GOT3 (cell line): ENCODE results near the gene LTB.
A peak's percentile ranks its signal among the peaks of the same experiment; 100 is the strongest.

Experiments used
- DNase-seq: peaks from one replicate; lab custom pipeline; 2025; ENCODE audit warnings: mixed read lengths; lab: John Stamatoyannopoulos, UW

LTB gene, protein sequence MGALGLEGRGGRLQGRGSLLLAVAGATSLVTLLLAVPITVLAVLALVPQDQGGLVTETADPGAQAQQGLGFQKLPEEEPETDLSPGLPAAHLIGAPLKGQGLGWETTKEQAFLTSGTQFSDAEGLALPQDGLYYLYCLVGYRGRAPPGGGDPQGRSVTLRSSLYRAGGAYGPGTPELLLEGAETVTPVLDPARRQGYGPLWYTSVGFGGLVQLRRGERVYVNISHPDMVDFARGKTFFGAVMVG

DNA sequence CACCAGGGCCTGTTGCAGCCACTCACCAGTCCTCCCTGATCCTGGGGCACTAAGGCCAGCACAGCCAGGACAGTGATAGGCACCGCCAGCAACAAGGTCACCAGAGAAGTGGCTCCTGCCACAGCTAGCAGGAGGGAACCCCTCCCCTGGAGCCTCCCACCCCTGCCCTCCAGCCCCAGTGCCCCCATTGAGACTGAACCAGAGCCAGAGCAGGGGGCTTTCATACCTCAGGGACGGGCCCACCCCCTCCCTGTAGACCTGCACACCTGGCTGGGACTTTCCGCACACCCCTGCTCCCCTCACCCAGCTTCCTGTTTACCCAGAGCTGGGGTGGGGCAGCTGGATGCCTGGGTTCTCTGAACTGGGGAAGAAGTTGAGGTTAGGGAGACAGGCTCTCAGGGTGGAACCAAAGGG lies at the start of gene LTB:
LTB (minus strand) TSS at position 195 of the 414 bp plus-strand sequence; CDS start at position 188, 7 bp downstream.
- no peak for DNase-seq

DNA sequence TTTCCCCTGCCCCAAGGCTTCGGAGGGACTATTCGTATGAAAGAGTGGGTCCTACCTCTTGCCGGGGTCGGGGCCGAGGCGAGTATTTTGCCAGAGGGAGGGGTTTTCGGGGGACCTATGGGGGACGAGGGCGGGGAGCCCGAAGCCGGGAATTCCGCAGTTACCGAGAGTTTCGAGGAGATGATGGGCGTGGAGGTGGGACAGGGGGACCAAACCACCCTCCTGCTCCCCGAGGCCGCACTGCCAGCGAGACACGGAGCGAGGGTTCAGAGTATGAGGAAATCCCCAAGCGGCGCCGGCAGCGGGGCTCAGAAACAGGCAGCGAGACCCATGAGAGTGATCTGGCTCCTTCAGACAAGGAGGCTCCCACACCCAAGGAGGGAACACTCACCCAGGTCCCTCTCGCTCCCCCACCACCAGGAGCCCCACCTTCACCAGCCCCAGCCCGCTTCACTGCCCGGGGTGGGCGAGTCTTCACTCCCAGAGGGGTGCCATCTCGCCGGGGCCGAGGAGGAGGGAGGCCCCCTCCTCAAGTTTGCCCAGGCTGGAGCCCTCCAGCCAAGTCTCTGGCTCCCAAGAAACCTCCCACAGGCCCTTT lies 49.6 kb upstream of the LTB start:
- DNase-seq, result no peak

- no peak for DNase-seq
Measured at GRCh38 chr6:31631209-31631608, 49.0 kb upstream of the LTB start.

DNA sequence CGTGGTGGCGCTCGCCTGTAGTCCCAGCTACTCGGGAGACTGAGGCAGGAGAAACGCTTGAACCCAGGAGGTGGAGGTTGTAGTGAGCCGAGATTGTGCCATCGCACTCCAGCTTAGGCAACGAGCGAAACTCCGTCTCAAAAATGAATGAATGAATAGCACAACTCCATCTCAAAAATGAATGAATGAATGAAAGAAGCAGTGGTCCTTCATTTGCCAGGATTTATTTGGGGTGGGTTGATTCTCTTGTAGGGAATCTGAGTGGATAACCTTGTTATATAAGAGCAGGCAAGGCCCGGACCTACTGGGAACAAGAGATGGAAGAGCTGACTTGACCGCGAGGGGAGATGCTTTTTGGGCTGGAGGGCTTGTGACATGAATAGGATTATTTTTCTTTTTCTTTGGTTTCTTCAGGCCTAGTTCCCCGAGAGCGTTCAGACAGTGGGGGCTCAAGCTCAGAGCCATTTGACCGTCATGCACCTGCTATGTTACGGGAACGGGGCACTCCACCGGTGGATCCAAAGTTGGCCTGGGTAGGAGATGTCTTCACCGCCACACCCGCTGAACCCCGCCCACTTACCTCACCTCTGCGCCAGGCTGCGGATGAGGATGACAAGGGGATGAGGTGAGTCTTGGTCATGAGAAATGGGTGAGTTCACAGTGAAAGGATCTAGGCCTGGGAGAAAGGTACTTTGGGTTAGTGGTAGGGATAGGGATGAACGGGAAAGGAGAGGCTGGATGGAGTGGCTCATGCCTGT lies 48.1 kb upstream of the LTB start:
- no peak for DNase-seq

DNA sequence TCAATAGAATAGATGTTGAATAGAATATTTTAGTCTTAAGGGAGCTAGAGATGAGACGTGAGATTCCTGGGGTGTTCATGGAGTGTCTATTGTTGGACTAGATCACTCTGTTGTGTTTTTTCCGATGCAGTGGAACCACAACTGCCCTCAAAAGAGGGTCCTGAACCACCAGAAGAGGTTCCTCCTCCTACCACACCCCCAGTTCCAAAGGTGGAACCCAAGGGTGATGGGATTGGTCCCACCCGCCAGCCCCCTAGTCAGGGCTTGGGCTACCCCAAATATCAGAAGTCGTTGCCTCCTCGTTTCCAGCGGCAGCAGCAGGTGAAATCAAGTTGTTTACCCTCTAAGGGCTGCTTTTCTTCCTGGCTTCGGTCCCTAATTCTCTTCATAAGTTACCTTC lies 46.8 kb upstream of the LTB start:
- no peak for DNase-seq

DNA sequence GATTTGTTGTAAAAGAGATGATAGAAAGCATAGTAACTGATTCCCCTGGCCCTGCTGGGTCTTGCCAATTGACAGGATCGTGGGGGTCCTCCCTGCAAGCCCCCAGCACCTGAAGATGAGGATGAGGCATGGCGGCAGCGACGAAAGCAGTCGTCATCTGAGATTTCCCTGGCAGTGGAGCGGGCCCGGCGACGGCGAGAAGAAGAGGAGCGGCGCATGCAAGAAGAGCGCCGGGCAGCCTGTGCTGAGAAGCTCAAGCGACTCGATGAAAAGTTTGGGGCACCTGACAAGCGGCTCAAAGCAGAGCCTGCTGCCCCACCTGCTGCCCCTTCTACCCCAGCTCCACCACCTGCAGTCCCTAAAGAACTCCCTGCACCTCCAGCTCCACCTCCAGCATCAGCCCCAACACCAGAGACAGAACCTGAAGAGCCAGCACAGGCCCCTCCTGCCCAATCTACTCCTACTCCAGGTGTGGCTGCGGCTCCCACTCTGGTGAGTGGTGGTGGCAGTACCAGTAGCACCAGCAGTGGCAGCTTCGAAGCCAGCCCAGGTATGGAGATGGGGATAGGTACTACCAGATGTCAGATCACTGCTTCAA lies 45.6 kb upstream of the LTB start:
- no peak for DNase-seq

- no peak for DNase-seq
Measured at GRCh38 chr6:31626952-31627351, 44.7 kb upstream of the LTB start.

DNA sequence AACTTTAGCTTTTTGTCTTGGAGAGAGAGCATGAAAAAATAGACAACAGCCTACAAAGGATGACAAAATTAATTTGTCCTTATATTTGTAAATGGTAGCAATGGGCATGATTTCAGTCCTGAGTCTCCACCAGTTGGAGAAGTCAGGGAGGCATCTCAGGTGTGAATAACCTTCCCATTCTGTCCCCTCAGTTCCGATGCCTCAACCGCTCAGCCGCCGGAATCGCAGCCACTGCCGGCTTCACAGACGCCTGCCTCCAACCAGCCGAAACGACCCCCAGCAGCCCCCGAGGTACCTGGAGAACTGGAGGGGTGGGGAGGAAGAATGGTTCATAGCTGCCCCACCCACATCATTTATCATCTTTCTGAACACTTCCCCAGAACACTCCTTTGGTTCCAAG lies 41.8 kb upstream of the LTB start:
- DNase-seq, result no peak

GRCh38 chr6:31622684-31623091 lies 40.5 kb upstream of the LTB start:
- no peak for DNase-seq

- no peak for DNase-seq
Measured at GRCh38 chr6:31621991-31622390, 39.8 kb upstream of the LTB start.

GRCh38 chr6:31621320-31621939 lies 39.2 kb upstream of the LTB start:
- no peak for DNase-seq

DNA sequence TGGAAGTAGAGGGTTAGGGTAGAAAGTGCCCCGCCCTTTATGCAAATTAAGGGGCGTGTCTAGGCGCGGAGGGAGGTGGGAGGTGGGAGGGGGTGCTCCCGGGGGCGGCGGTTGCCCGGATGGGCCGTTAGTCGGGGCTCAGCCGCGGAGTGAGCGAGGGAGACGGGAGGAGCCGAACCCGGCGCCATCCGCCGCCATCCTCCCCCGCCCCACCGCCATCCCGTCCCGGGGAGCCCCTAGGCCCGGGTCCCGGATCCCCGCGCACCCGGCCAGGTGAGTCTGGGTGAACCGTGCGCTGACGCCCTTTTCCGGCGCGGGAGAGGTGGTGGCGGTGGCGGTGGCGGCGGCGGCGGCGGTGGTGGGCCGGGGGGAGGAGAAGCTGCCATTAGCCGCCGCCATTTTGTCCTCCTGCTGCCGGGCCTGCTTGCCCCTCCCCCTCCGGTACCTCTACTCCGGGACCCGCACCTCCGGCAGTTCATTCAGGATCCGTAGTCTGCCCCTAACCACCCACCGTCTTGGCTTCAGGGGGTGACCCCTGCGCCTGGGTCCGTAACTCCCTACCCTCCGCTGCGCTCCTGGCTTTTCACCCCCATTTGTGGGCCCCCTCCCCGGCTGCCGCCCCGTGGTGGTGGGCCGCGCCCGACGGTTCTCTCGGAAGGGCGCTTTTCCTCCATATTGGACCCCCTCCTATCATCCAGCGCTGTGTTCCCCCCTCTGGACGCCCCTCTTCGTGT lies 38.5 kb upstream of the LTB start, which contains the start of gene PRRC2A:
PRRC2A (plus strand) TSS at position 130 of the 734 bp plus-strand sequence. CDS start 2,075 bp downstream, outside the sequence.
- DNase-seq, result peak; percentile 74

- DNase-seq, result peak; percentile 92
Measured at GRCh38 chr6:31619805-31620585, 37.8 kb upstream of the LTB start.

GRCh38 chr6:31617010-31617409 lies 34.8 kb upstream of the LTB start:
- no peak for DNase-seq

- no peak for DNase-seq
Measured at GRCh38 chr6:31615748-31616147, 33.5 kb upstream of the LTB start.

DNA sequence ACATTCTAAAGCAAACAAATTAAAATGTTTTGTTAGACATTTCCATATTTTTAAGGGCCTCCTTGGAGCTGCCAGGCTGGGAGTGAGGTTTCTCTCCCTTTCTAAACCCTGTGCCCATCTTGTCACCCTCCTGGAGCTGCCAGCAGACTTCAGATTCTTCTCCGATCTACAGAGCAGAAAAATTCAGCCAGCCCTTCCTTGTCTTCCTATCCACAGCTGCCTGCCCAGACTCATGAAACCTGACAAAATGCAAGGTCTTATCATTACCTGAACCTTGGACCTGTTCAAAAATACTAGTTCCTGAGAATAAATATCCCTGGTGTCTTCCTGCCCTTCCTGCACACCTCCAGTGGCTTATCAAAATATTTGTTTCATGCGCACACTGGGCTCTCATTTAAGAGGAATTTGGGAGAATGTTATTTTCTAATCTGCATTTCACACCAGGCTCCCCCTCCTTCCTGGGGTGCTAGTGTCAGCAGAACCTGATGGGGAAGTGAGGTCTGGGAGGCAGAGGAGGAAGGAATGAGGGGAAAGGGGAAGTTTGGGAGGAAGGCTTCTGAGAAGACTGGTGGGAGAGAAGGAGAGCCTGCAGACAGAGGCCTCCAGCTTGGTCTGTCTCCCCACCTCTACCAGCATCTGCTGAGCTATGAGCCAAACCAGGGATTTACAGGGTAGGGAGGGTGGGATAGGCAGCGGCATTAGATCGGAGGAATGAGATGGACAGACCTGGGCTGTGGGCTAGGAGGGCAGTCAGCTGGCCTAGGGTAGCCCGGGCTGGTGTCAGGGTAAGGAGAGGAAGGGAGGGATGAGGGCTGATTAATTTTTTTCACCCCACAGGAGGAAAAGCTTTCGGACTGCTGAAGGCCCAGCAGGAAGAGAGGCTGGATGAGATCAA lies 32.7 kb upstream of the LTB start, which contains the start of gene AIF1:
AIF1 (plus strand) TSS at position 551 of the 895 bp plus-strand sequence; CDS start at position 647, 96 bp downstream.
- no peak for DNase-seq

GRCh38 chr6:31614075-31614619 lies 31.9 kb upstream of the LTB start:
- no peak for DNase-seq

GRCh38 chr6:31610968-31611367 lies 28.7 kb upstream of the LTB start:
- DNase-seq, result no peak
